HG03135 (cell line): ENCODE measurements around the gene GSTM5.
"Not testable (repeated sequence)": the region's sequence is repeated elsewhere in the genome, so short reads cannot be mapped to it uniquely, and the experiment has no call there.

ENCODE experiments used
- ATAC-seq: cut with Tn5 transposase; IDR thresholded peaks from one replicate; pipeline ENCODE4 v1.9.1; 2021; ENCODE audit warnings: mild to moderate bottlenecking, moderate library complexity; ENCODE audit not compliant: unreplicated experiment

GSTM5 gene

GRCh38 chr1:109695138-109695537 lies 16.9 kb upstream of the GSTM5 start:
- ATAC-seq, result not testable (repeated sequence)

- no peak for ATAC-seq
These were observed 15.0 kb upstream of the GSTM5 start for GRCh38 chr1:109697066-109697465.

- not testable (repeated sequence) for ATAC-seq
These were observed 14.2 kb upstream of the GSTM5 start for GRCh38 chr1:109697861-109698260.

- not testable (repeated sequence) for ATAC-seq
These were observed 9.1 kb upstream of the GSTM5 start for GRCh38 chr1:109702940-109703339.

- ATAC-seq, result no peak
These were observed 7.9 kb upstream of the GSTM5 start for GRCh38 chr1:109704173-109704572.

- ATAC-seq, result no peak
These were observed 6.6 kb upstream of the GSTM5 start for GRCh38 chr1:109705411-109705810.

GRCh38 chr1:109708949-109709348 lies 3.1 kb upstream of the GSTM5 start:
- ATAC-seq, result not testable (repeated sequence)

- not testable (repeated sequence) for ATAC-seq
These were observed 2.2 kb upstream of the GSTM5 start for GRCh38 chr1:109709822-109710221.

GRCh38 chr1:109712321-109712864 lies 342 bp downstream of the GSTM5 start:
- no peak for ATAC-seq

GRCh38 chr1:109713636-109714035 lies 1.6 kb downstream of the GSTM5 start:
- ATAC-seq, result no peak

GRCh38 chr1:109714661-109715372 lies 2.8 kb downstream of the GSTM5 start:
- ATAC-seq, result no peak

- ATAC-seq, result no peak
These were observed 4.1 kb downstream of the GSTM5 start for GRCh38 chr1:109716121-109716520.

- ATAC-seq, result no peak
These were observed 4.6 kb downstream of the GSTM5 start for GRCh38 chr1:109716570-109717090.

GRCh38 chr1:109717729-109718128 lies 5.7 kb downstream of the GSTM5 start:
- ATAC-seq, result no peak

- ATAC-seq, result no peak
These were observed 6.4 kb downstream of the GSTM5 start for GRCh38 chr1:109718495-109718894.

GRCh38 chr1:109719337-109719837 lies 7.3 kb downstream of the GSTM5 start:
- no peak for ATAC-seq

- no peak for ATAC-seq
These were observed 9.0 kb downstream of the GSTM5 start for GRCh38 chr1:109721042-109721441.

GRCh38 chr1:109721971-109722370 lies 9.9 kb downstream of the GSTM5 start:
- no peak for ATAC-seq

GRCh38 chr1:109722908-109723691 lies 11.0 kb downstream of the GSTM5 start:
- no peak for ATAC-seq

GRCh38 chr1:109724933-109725332 lies 12.9 kb downstream of the GSTM5 start:
- ATAC-seq, result no peak

GRCh38 chr1:109725510-109725909 lies 13.5 kb downstream of the GSTM5 start:
- no peak for ATAC-seq

- ATAC-seq, result no peak
These were observed 14.0 kb downstream of the GSTM5 start for GRCh38 chr1:109726007-109726406.
